HCT116 (cell line): ENCODE measurements around the gene SGIP1.

Experiments
- CTCF ChIP-seq, 3 experiments: fragments of 200-600 bp in 1 of 3; sonication (generic) in 1 of 3; IDR thresholded peaks in 2 of 3; conservative IDR thresholded peaks in 1 of 3; 2 replicates each; pipeline ENCODE4 v1.5.1; 2012 to 2017; ENCODE audit warnings: low read depth in 2 of 3, low read length in 2 of 3, antibody characterized with exemption in 1 of 3, borderline replicate concordance in 1 of 3, control low read depth in 1 of 3, mild to moderate bottlenecking in 1 of 3, mixed read lengths in 1 of 3, mixed run types in 1 of 3, moderate library complexity in 1 of 3; ENCODE audit not compliant: insufficient read depth in 1 of 3
- MAX ChIP-seq: IDR thresholded peaks from 2 replicates; pipeline ENCODE4 v1.6.1; 2012
- REST ChIP-seq: IDR thresholded peaks from 2 replicates; pipeline ENCODE4 v1.6.1; 2012; ENCODE audit warnings: low read depth
- YY1 ChIP-seq: IDR thresholded peaks from 2 replicates; pipeline ENCODE4 v1.6.1; 2011; ENCODE audit warnings: low read length, low read depth, moderate library complexity, mild to moderate bottlenecking; ENCODE audit not compliant: insufficient replicate concordance; ENCODE audit errors: extremely low read depth

- TF ChIP-seq MAX (no peak), CTCF (IDR thresholded peaks at IDR 0.05 in 2 of 3, conservative IDR thresholded peaks at IDR 0.05 in 1 of 3; ENCODE audit: borderline replicate concordance in 1 of 3, insufficient read depth in 1 of 3, low read depth in 2 of 3, low read length in 2 of 3) (peak; percentile 18 to 33 (median 18); a peak in 2 of 6 replicates), YY1 (no peak), REST (no peak)
Measured at GRCh38 chr1:66711420-66711819, 177.5 kb downstream of the SGIP1 start.
